GM12872 (cell line): ENCODE results near the gene SLC25A21.

Experiments
- TF ChIP-seq, protein P1 (sequence below): IDR thresholded peaks from 3 replicates; pipeline ENCODE4 v1.5.1; 2011; ENCODE audit warnings: low read depth, mild to moderate bottlenecking, low read length, moderate library complexity; ENCODE audit not compliant: insufficient read depth

The SLC25A21 gene

DNA sequence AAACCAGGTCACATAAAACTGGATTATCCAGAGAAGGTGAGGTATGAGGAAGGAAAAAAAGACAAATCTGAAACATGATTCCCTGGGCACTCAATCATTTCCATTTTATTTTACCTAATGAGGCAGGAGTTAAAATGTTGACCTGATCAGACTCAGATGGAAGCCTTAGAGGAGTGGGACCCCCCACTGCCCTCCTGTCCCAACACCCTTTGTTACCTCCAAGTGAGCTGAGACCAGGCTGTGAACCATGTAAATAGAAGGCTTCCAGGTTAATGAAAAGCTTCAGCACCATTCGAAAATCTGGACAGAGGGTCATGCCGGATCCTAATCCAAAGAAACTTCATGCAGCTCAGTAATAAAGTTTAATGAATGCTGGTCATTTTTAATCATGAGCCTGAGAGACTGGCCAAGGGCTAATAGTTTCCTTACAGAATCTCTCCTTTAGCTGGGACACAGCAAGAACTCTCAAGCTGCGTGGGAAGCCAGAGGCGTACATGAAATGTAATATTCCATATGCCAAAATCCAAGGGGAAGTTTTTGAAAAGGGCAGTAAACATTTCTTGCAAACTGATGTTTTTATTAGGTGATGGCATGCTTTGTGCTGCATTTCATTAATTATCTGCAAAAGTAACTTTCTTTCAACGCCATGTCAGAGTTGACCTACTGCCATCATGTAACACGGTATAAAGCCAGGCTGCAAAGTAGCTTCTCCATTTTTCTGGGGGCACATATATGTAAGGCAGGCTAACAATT is 327.8 kb downstream of the SLC25A21 start:
- TF ChIP-seq, protein P1, sequence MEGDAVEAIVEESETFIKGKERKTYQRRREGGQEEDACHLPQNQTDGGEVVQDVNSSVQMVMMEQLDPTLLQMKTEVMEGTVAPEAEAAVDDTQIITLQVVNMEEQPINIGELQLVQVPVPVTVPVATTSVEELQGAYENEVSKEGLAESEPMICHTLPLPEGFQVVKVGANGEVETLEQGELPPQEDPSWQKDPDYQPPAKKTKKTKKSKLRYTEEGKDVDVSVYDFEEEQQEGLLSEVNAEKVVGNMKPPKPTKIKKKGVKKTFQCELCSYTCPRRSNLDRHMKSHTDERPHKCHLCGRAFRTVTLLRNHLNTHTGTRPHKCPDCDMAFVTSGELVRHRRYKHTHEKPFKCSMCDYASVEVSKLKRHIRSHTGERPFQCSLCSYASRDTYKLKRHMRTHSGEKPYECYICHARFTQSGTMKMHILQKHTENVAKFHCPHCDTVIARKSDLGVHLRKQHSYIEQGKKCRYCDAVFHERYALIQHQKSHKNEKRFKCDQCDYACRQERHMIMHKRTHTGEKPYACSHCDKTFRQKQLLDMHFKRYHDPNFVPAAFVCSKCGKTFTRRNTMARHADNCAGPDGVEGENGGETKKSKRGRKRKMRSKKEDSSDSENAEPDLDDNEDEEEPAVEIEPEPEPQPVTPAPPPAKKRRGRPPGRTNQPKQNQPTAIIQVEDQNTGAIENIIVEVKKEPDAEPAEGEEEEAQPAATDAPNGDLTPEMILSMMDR, result no peak

DNA sequence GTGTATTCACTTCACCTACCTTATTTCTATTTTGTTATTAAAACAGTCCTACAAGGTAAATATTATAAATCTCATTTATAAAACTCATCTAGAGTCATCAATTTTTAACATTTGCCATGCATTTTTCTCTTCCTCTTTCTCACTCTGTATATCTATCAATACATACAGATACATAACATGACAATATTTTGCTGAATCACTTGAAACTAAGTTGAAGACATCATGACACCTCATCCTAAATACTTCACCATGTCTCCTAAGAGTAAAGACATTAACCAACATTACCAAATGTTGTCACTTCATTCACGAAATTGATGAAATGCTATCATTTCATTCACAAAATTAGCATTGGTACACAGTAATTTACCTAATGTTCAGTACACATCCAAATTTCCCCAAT is 329.0 kb downstream of the SLC25A21 start:
- TF ChIP-seq, protein P1, result no peak

DNA sequence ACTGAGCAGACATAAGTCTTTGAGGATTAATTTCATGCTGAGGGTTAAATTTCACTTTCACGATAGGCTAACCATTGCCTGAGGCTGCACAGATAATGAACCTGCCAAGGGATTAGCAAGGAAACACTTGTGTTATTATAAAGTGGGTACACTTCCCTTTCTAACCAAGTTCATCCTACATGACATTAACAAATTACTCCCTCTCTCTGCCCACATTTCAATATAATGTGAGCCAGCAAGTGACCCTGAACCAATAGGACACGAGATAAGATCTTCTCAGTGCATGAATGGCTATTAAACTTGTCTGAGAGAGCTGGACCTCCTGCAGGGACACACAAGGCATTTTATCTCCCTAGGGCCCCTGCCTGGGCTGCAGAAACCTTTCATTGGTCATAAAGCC is 337.3 kb downstream of the SLC25A21 start:
- TF ChIP-seq, protein P1, result no peak

DNA sequence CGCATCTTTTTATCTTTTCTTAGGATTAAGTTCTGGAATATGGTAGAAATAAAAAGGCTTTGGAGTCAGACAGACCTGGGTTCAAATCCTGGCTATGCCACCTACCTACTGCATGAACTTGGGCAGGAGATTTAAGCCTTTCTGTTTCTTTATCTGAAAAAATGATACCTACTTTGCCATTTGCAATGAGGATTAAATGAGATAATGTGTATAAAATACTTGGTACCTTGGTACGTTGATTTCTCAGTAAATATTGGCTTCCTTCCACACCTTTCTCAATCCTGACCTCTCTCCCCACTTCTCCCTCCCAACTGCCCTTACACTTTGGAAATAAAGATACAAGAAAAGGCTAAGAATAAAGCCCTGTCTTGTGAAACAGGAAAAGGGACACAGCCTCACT is 338.1 kb downstream of the SLC25A21 start:
- TF ChIP-seq, protein P1, result no peak

DNA sequence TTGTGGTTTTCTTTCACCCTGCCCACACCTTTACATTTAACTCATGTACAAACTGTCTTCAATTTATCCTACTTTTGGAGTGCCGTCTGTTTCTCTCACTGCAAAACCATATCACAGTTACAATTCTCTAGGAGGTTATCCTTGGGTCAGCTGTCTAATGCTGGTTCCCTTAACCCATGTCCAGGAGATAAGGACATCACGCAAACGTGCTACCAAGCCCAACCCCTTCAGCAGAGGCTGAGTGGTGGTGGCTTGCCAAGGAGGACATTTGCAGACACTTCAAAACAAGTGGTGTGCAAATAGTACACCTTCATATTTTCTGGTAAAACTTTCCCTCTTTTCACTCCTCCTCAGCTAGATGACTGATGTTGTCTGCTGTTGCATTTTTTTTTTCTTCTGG is 342.9 kb downstream of the SLC25A21 start:
- TF ChIP-seq, protein P1, result no peak

DNA sequence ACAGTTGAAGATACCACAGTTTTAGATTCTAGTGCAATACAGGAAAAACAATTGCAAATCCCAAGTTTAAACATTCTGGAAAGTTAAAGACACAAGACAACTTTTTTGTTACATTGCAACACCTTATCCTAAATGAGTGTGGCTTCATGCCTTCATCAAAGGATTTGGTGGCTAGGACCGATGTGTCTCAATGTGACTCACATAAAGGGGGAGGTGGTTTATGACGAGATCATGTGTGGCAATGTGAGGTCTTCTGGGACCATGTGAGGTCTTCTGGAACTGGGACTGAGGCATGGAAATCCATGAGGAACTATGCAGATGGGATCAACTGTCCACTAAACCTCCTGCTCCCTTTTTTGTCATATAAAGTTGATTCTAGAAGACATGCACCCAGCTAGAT is 344.5 kb downstream of the SLC25A21 start:
- TF ChIP-seq, protein P1, result no peak

DNA sequence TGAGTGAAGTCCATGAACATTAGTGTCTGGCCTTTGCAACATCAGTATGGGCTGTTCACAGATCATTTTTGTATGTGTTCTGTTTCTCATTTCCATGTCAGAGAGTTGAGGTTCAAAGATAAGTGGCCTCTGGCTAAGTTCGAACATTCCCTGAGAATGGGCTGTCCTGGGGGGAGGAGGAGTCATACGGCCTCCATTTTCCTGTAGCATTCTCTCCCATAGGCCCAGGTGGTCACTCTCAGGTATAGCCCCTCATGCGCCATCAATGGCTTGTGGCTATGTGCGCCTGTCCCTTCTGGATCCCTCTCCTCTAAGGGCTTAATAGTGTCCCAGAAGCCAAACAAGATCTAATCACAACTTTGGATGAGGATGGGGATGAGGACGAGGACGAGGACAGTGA is 345.8 kb downstream of the SLC25A21 start:
- TF ChIP-seq, protein P1, result no peak

DNA sequence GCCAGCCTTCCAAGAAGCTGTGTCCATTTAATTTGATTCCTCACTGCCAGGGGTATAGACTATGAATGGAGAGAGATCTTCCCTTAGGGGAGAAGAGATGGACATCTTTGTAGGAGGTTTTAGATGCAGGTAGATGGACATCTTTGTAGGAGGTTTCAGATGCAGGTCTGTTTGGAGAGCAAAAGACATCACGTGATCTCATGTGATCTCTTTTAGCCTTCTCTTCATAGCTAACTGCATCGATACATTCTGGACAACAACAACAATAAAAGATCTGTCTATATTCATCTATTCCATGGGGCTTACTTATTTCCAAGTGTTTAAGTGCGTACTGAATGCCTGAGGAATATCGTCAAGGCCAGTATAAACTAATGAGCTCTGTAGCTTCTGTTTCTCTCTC is 347.6 kb downstream of the SLC25A21 start:
- TF ChIP-seq, protein P1, result no peak
